ENCODE results near the gene APLP1.

The APLP1 gene

GRCh38 chr19:35870798-35871197 is 2.4 kb downstream of the APLP1 start:
- H3K9ac ChIP-seq (ENCODE audit: insufficient read length): no peak overlapping the region
- H3K36me3 ChIP-seq (ENCODE audit: insufficient read depth, low read length): no peaks in the 10 kb centered on the region
- no peak overlapping the region for H3K27ac ChIP-seq
- no peak overlapping the region for H3K4me3 ChIP-seq
- no peaks in the 10 kb centered on the region for H3K9me3 ChIP-seq (ENCODE audit: low read depth, low read length)
- TF ChIP-seq POLR2AphosphoS5 (IDR thresholded peaks at IDR 0.05; ENCODE audit: borderline replicate concordance, low read depth, low read length): no peak
- no peak for TF ChIP-seq FOXP2 (optimal IDR thresholded peaks at IDR 0.05; ENCODE audit: control extremely low read depth, extremely low read length, insufficient read depth)
- no peak for TF ChIP-seq EZH2 (IDR thresholded peaks at IDR 0.05)
- no peak for DNase-seq (ENCODE audit: low read depth, low spot score)

DNA sequence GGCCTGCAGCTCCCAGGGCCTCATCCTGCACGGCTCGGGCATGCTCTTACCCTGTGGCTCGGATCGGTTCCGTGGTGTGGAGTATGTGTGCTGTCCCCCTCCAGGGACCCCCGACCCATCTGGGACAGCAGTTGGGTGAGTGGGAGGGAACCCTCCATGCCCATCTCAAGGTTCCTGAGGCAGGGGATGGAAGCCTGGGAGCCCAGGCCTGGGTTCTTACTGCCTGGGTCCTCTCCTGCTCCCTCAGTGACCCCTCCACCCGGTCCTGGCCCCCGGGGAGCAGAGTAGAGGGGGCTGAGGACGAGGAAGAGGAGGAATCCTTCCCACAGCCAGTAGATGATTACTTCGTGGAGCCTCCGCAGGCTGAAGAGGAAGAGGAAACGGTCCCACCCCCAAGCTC is 3.2 kb downstream of the APLP1 start:
- H3K9me3 ChIP-seq (ENCODE audit: low read depth, low read length): no peaks in the 10 kb centered on the region
- no peak for DNase-seq (ENCODE audit: low read depth, low spot score)
- no peak overlapping the region for H3K4me3 ChIP-seq
- H3K9ac ChIP-seq (ENCODE audit: insufficient read length): no peak overlapping the region
- TF ChIP-seq EZH2 (IDR thresholded peaks at IDR 0.05): no peak
- no peak for TF ChIP-seq FOXP2 (optimal IDR thresholded peaks at IDR 0.05; ENCODE audit: control extremely low read depth, extremely low read length, insufficient read depth)
- no peak for TF ChIP-seq POLR2AphosphoS5 (IDR thresholded peaks at IDR 0.05; ENCODE audit: borderline replicate concordance, low read depth, low read length)
- no peak overlapping the region for H3K27ac ChIP-seq
- no peaks in the 10 kb centered on the region for H3K36me3 ChIP-seq (ENCODE audit: insufficient read depth, low read length)

- Histone ChIP-seq H3K9me3 (ENCODE audit: low read depth, low read length) (no peaks in the 10 kb centered on the region), H3K9ac (ENCODE audit: insufficient read length) (no peak overlapping the region), H3K27ac (no peak overlapping the region), H3K36me3 (ENCODE audit: insufficient read depth, low read length) (no peaks in the 10 kb centered on the region), H3K4me3 (no peak overlapping the region)
- no peak for DNase-seq (ENCODE audit: low read depth, low spot score)
- TF ChIP-seq FOXP2 (optimal IDR thresholded peaks at IDR 0.05; ENCODE audit: control extremely low read depth, extremely low read length, insufficient read depth): no peak
- TF ChIP-seq EZH2 (IDR thresholded peaks at IDR 0.05): no peak
- no peak for TF ChIP-seq POLR2AphosphoS5 (IDR thresholded peaks at IDR 0.05; ENCODE audit: borderline replicate concordance, low read depth, low read length)
Measured at GRCh38 chr19:35872180-35872579, 3.8 kb downstream of the APLP1 start.

GRCh38 chr19:35874392-35874930 is 6.1 kb downstream of the APLP1 start:
- Histone ChIP-seq H3K27ac (no peak overlapping the region), H3K9ac (ENCODE audit: insufficient read length) (no peak overlapping the region), H3K4me3 (no peak overlapping the region), H3K36me3 (ENCODE audit: insufficient read depth, low read length) (no peaks in the 10 kb centered on the region), H3K9me3 (ENCODE audit: low read depth, low read length) (no peaks in the 10 kb centered on the region)
- no peak for TF ChIP-seq POLR2AphosphoS5 (IDR thresholded peaks at IDR 0.05; ENCODE audit: borderline replicate concordance, low read depth, low read length)
- no peak for TF ChIP-seq EZH2 (IDR thresholded peaks at IDR 0.05)
- no peak for TF ChIP-seq FOXP2 (optimal IDR thresholded peaks at IDR 0.05; ENCODE audit: control extremely low read depth, extremely low read length, insufficient read depth)
- no peak for DNase-seq (ENCODE audit: low read depth, low spot score)

GRCh38 chr19:35879068-35879467 is 10.7 kb downstream of the APLP1 start:
- H3K4me3 ChIP-seq: no peak overlapping the region
- H3K36me3 ChIP-seq (ENCODE audit: insufficient read depth, low read length): no peaks in the 10 kb centered on the region
- no peaks in the 10 kb centered on the region for H3K9me3 ChIP-seq (ENCODE audit: low read depth, low read length)
- no peak for DNase-seq (ENCODE audit: low read depth, low spot score)
- TF ChIP-seq EZH2 (IDR thresholded peaks at IDR 0.05): no peak
- TF ChIP-seq FOXP2 (optimal IDR thresholded peaks at IDR 0.05; ENCODE audit: control extremely low read depth, extremely low read length, insufficient read depth): no peak
- no peak for TF ChIP-seq POLR2AphosphoS5 (IDR thresholded peaks at IDR 0.05; ENCODE audit: borderline replicate concordance, low read depth, low read length)
- H3K9ac ChIP-seq (ENCODE audit: insufficient read length): no peak overlapping the region
- no peak overlapping the region for H3K27ac ChIP-seq

DNA sequence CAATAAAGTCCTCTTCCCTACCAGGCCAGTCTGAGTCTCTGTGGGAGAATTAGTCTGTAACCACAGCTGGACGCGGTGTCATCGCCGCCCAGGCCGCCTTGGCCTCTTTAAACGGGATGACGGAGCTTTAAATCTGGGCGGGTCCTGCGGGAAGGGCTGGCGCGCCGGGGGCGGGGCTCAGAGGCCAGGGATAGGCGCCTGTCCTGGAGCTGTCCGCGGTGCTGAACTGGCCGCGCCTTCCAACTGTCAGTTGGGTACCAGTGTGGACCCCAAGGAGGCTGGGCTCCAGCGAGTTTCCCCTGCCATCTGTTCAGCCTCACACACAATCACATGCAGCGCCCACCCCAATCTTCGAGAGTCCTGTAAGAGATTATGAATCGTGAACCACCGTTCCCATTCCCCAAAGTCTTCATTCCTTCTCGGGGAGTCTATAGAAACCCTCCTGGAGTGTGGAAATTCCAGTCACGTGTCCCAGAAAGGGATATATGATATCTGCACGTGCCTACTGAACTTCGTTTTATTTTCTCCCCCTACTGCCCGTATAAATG is 11.5 kb downstream of the APLP1 start:
- TF ChIP-seq EZH2 (IDR thresholded peaks at IDR 0.05) (no peak), POLR2AphosphoS5 (IDR thresholded peaks at IDR 0.05; ENCODE audit: borderline replicate concordance, low read depth, low read length) (no peak), FOXP2 (optimal IDR thresholded peaks at IDR 0.05; ENCODE audit: control extremely low read depth, extremely low read length, insufficient read depth) (no peak)
- Histone ChIP-seq H3K27ac (no peak overlapping the region), H3K9ac (ENCODE audit: insufficient read length) (no peak overlapping the region), H3K36me3 (ENCODE audit: insufficient read depth, low read length) (no peaks in the 10 kb centered on the region), H3K9me3 (ENCODE audit: low read depth, low read length) (no peaks in the 10 kb centered on the region), H3K4me3 (no peak overlapping the region)
- no peak for DNase-seq (ENCODE audit: low read depth, low spot score)

GRCh38 chr19:35882114-35882832 is 13.9 kb downstream of the APLP1 start:
- no peak overlapping the region for H3K27ac ChIP-seq
- no peak overlapping the region for H3K4me3 ChIP-seq
- H3K36me3 ChIP-seq (ENCODE audit: insufficient read depth, low read length): no peaks in the 10 kb centered on the region
- DNase-seq (ENCODE audit: low read depth, low spot score): no peak
- TF ChIP-seq FOXP2 (optimal IDR thresholded peaks at IDR 0.05; ENCODE audit: control extremely low read depth, extremely low read length, insufficient read depth) (no peak), EZH2 (IDR thresholded peaks at IDR 0.05) (no peak), POLR2AphosphoS5 (IDR thresholded peaks at IDR 0.05; ENCODE audit: borderline replicate concordance, low read depth, low read length) (no peak)
- no peaks in the 10 kb centered on the region for H3K9me3 ChIP-seq (ENCODE audit: low read depth, low read length)
- H3K9ac ChIP-seq (ENCODE audit: insufficient read length): no peak overlapping the region

- Histone ChIP-seq H3K36me3 (ENCODE audit: insufficient read depth, low read length) (no peaks in the 10 kb centered on the region; the same call in 1 of the 2 replicates), H3K9ac (ENCODE audit: insufficient read length) (no peak overlapping the region), H3K4me3 (no peak overlapping the region), H3K27ac (no peak overlapping the region), H3K9me3 (ENCODE audit: low read depth, low read length) (no peaks in the 10 kb centered on the region)
- DNase-seq (ENCODE audit: low read depth, low spot score): no peak
- TF ChIP-seq EZH2 (IDR thresholded peaks at IDR 0.05) (no peak), POLR2AphosphoS5 (IDR thresholded peaks at IDR 0.05; ENCODE audit: borderline replicate concordance, low read depth, low read length) (no peak), FOXP2 (optimal IDR thresholded peaks at IDR 0.05; ENCODE audit: control extremely low read depth, extremely low read length, insufficient read depth) (no peak)
Measured at GRCh38 chr19:35883882-35884281, 15.5 kb downstream of the APLP1 start.

Measured in SK-N-MC (cell line).